ENCODE measurements around the gene TRAPPC6A. TPM values are rescaled to one million over a fixed set of nuclear protein-coding genes. Genes with fewer than 3 reads are reported as not detected.

TRAPPC6A gene
- total RNA-seq, 1 experiment from 2014 or later, result 59.9 TPM

GRCh38 chr19:45145270-45146189 is 32.5 kb downstream of the TRAPPC6A start:
- Histone ChIP-seq H3K4ac (ENCODE audit: low read depth, low read length) (no peak overlapping the region), H2BK20ac (ENCODE audit: low read depth, low read length, poor library complexity, severe bottlenecking) (no peak overlapping the region), H4K91ac (ENCODE audit: insufficient read length, low read depth, low read length) (no peak overlapping the region), H3T11ph (ENCODE audit: low read length) (no peak overlapping the region), H3K9me3 (ENCODE audit: control insufficient read depth, low read depth, low read length) (no peaks in the 10 kb centered on the region), H3K79me2 (ENCODE audit: insufficient read depth, low read length) (no peaks in the 10 kb centered on the region), H4K20me1 (ENCODE audit: control insufficient read depth, insufficient read depth, insufficient read length) (no peaks in the 10 kb centered on the region), H4K5ac (ENCODE audit: insufficient read length, low read depth, low read length) (no peak overlapping the region), H4K8ac (replicated peaks; ENCODE audit: insufficient read length, low read depth, low read length) (no peak overlapping the region), H3K14ac (ENCODE audit: insufficient read depth, low read length) (no peak overlapping the region), H3K9ac (ENCODE audit: extremely low read depth, insufficient read length, low read length) (no peak overlapping the region), H3K23ac (ENCODE audit: insufficient read length, low read depth, low read length) (no peak overlapping the region), H3K27me3 (ENCODE audit: insufficient read depth, low read length) (no peaks in the 10 kb centered on the region), H3K79me1 (ENCODE audit: insufficient read depth, low read depth, low read length, poor library complexity, severe bottlenecking) (no peaks in the 10 kb centered on the region), H2BK15ac (ENCODE audit: low read depth, low read length) (no peak overlapping the region), H2BK120ac (ENCODE audit: low read depth, low read length, poor library complexity, severe bottlenecking) (no peak overlapping the region), H3K18ac (ENCODE audit: insufficient read length, low read depth, low read length) (no peak overlapping the region), H3K23me2 (ENCODE audit: insufficient read length, low read depth, low read length, poor library complexity, severe bottlenecking) (no peaks in the 10 kb centered on the region), H3K27ac (ENCODE audit: insufficient read length, low read depth, low read length) (no peak overlapping the region), H2AFZ (ENCODE audit: low read length) (no peak overlapping the region), H3K4me2 (ENCODE audit: insufficient read depth, insufficient read length, low read length) (no peak overlapping the region), H2BK5ac (ENCODE audit: insufficient read length, low read length) (no peak overlapping the region), H3K56ac (ENCODE audit: insufficient read length, low read depth, low read length) (no peak overlapping the region), H3K4me1 (ENCODE audit: insufficient read depth, low read length) (no peaks in the 10 kb centered on the region), H2BK12ac (ENCODE audit: insufficient read length, low read depth, low read length) (no peak overlapping the region), H2AK5ac (ENCODE audit: insufficient read length, low read length) (no peak overlapping the region)
- Mint-ChIP-seq H3K4me3 (no peak overlapping the region), H3K27me3 (ENCODE audit: low read depth) (no peaks in the 10 kb centered on the region; the same call in 1 of the 2 replicates), H3K9me3 (no peaks in the 10 kb centered on the region), H3K36me3 (ENCODE audit: insufficient read depth in 1 of 3, low read depth in 3 of 3) (peaks cover 9 to 29% (median 27%) of the 10 kb centered on the region in 3 experiments; a peak in 6 of 7 replicates), H3K27ac (no peak overlapping the region), H3K4me1 (0 out of 4 replicates have a peak, but pooled peaks cover 0 to 2% of the 10 kb centered on the region in 2 experiments)
- no CpG with 5 or more reads among the region's 54 CpGs for WGBS (ENCODE audit: extremely low coverage, insufficient read length, low lambda C conversion rate)
- no peak for DNase-seq
- TF ChIP-seq CTCF (conservative IDR thresholded peaks at IDR 0.05), result no peak

Data from H9 (cell line).